Small intestine (tissue), 7 donors: Measurements from ENCODE around the gene DLK2. TPM values are rescaled to one million over a fixed set of nuclear protein-coding genes. Genes with fewer than 3 reads are reported as not detected.

Experiments used
- DNase-seq, 2 donors: peaks; one replicate each; pipeline versions ENCODE4 v3.0.0 to v3.0.0-alpha.2; 2013
- FAIRE-seq: peaks from 2 replicates; lab custom pipeline; 2012; peaks lifted over from hg19 to GRCh38; lab: Jason Lieb, UNC
- H3K27ac ChIP-seq, 3 donors: one replicate each; pipeline ENCODE4 v1.5.1; 2013; ENCODE audit warnings: low read length in 2 of 3, mild to moderate bottlenecking in 2 of 3, control low read depth in 1 of 3, inconsistent platforms in 1 of 3, low read depth in 1 of 3, moderate library complexity in 1 of 3
- H3K27me3 ChIP-seq, 3 donors: one replicate each; pipeline ENCODE4 v1.6.1; 2013; ENCODE audit warnings: low read length in 3 of 3, inconsistent platforms in 1 of 3; ENCODE audit not compliant: control insufficient read depth in 3 of 3, insufficient read depth in 3 of 3
- H3K36me3 ChIP-seq, 3 donors: one replicate each; pipeline ENCODE4 v1.6.1; 2013; ENCODE audit warnings: low read length in 3 of 3, inconsistent platforms in 1 of 3, low read depth in 1 of 3, mild to moderate bottlenecking in 1 of 3, moderate library complexity in 1 of 3; ENCODE audit not compliant: control insufficient read depth in 3 of 3, insufficient read depth in 2 of 3
- H3K4me1 ChIP-seq, 3 donors: one replicate each; pipeline ENCODE4 v1.6.1; 2013; ENCODE audit warnings: low read length in 2 of 3, inconsistent platforms in 1 of 3, low read depth in 1 of 3, mild to moderate bottlenecking in 1 of 3, moderate library complexity in 1 of 3; ENCODE audit not compliant: control insufficient read depth in 3 of 3, insufficient read depth in 2 of 3
- H3K4me3 ChIP-seq, 3 donors: one replicate each; pipeline ENCODE4 v1.5.1; 2013; ENCODE audit warnings: low read length in 3 of 3, control low read depth in 1 of 3, inconsistent platforms in 1 of 3, low read depth in 1 of 3, mild to moderate bottlenecking in 1 of 3, moderate library complexity in 1 of 3
- H3K9me3 ChIP-seq, 2 donors: one replicate each; pipeline ENCODE4 v1.6.1; 2013; ENCODE audit warnings: low read depth in 1 of 2, low read length in 1 of 2; ENCODE audit not compliant: control insufficient read depth in 2 of 2, insufficient read depth in 1 of 2
- WGBS, 3 donors: extraction: QIAGEN DNeasy Blood & Tissue Kit; methylation state at CpG; one replicate each; pipeline ENCODE4 v1.1.7; 2013; 5-methylcytosine and 5-hydroxymethylcytosine counted together
- polyA plus RNA-seq, 4 donors: library from polyadenylated mRNA; stranded (reverse) in 3 of 4; unstranded in 1 of 4; fragments of 200-250 nt in 3 of 4; fragments of 120-200 nt in 1 of 4; gene quantifications; one replicate each; pipeline versions ENCODE4 v1.2.1 to v1.2.3, GENCODE V29; 2013
- donor health status: healthy with polysubstance abuse.
- donor health status: control.
- donor health status: control.
- donor health status: Bipolar disorder and iron deficiency.
- donor health status: healthy.

The DLK2 gene
- polyA plus RNA-seq, 4 donors = 0.72 to 1.3 TPM; not detected in 2

GRCh38 chr6:43477235-43478007 is 22.1 kb upstream of the DLK2 start, which contains the start of gene TJAP1:
Gene TJAP1, plus strand, starts transcription at chr6:43477570. Its CDS starts 21,432 bp downstream, at chr6:43499002.
- WGBS, 3 donors = 1% methylated on average over 30 to 34 of the region's 34 CpGs

GRCh38 chr6:43476746-43477145 is 21.4 kb upstream of the DLK2 start:
- Histone ChIP-seq H3K9me3 (no peaks in the 10 kb centered on the region), H3K36me3 (peaks cover 0 to 3% (median 0%) of the 10 kb centered on the region in 3 donors), H3K27me3 (no peaks in the 10 kb centered on the region), H3K4me3 (peak overlapping the region in 1 of 3 donors; percentile 53), H3K4me1 (peaks cover 0 to 22% (median 8%) of the 10 kb centered on the region in 3 donors), H3K27ac (peak overlapping the region in 1 of 3 donors; percentile 15)
- peak in 1 of 2 donors; percentile 29 for DNase-seq
- 10 to 31% (median 17%) methylated on average over 2 of the region's 2 CpGs for whole genome bisulfite sequencing, 3 donors
- no peak for FAIRE-seq

More at GRCh38 chr6:43477235-43478007, 22.1 kb upstream of the DLK2 start, which contains the start of gene TJAP1:
- peaks cover 0 to 25% (median 10%) of the 10 kb centered on the region in 3 donors for H3K4me1 ChIP-seq
- H3K4me3 ChIP-seq = peak within 1 kb of the TSS; percentile 53 to 86 (median 83)
- peaks cover 0 to 3% (median 0%) of the 10 kb centered on the region in 3 donors for H3K36me3 ChIP-seq
- no peaks in the 10 kb centered on the region for H3K9me3 ChIP-seq
- H3K27ac ChIP-seq = peak within 1 kb of the TSS; percentile 14 to 82 (median 60)
- DNase-seq (peak; percentile 88 to 95), FAIRE-seq (no peak)
- no peaks in the 10 kb centered on the region for H3K27me3 ChIP-seq

- peaks cover 0 to 3% (median 0%) of the 10 kb centered on the region in 3 donors for H3K36me3 ChIP-seq
- WGBS, 3 donors = 82 to 94% (median 91%) methylated on average over 6 of the region's 6 CpGs
- no peak overlapping the region for H3K4me3 ChIP-seq
- no peak for FAIRE-seq
- DNase-seq = no peak
- H3K4me1 ChIP-seq = peaks cover 0 to 12% (median 6%) of the 10 kb centered on the region in 3 donors
- no peaks in the 10 kb centered on the region for H3K9me3 ChIP-seq
- no peak overlapping the region for H3K27ac ChIP-seq
- no peaks in the 10 kb centered on the region for H3K27me3 ChIP-seq
Measured at GRCh38 chr6:43475516-43475915, 20.2 kb upstream of the DLK2 start.

- H3K27me3 ChIP-seq = no peaks in the 10 kb centered on the region
- DNase-seq (no peak), FAIRE-seq (no peak)
- H3K9me3 ChIP-seq = no peaks in the 10 kb centered on the region
- 94 to 100% (median 97%) methylated on average over 4 of the region's 4 CpGs for WGBS, 3 donors
- H3K4me3 ChIP-seq = no peak overlapping the region
- H3K36me3 ChIP-seq = no peaks in the 10 kb centered on the region
- H3K4me1 ChIP-seq = no peaks in the 10 kb centered on the region
- no peak overlapping the region for H3K27ac ChIP-seq
Measured at GRCh38 chr6:43472515-43472914, 17.2 kb upstream of the DLK2 start.

GRCh38 chr6:43471399-43471798 is 16.1 kb upstream of the DLK2 start:
- Histone ChIP-seq H3K27me3 (no peaks in the 10 kb centered on the region), H3K9me3 (no peaks in the 10 kb centered on the region), H3K27ac (no peak overlapping the region), H3K4me1 (no peaks in the 10 kb centered on the region), H3K4me3 (no peak overlapping the region), H3K36me3 (no peaks in the 10 kb centered on the region)
- DNase-seq (no peak), FAIRE-seq (no peak)
- WGBS, 3 donors = 53 to 67% (median 62%) methylated on average over 1 of the region's 1 CpG

GRCh38 chr6:43469947-43470346 is 14.6 kb upstream of the DLK2 start:
- FAIRE-seq (no peak), DNase-seq (no peak)
- Histone ChIP-seq H3K4me1 (no peaks in the 10 kb centered on the region), H3K9me3 (no peaks in the 10 kb centered on the region), H3K4me3 (no peak overlapping the region), H3K27me3 (peaks cover 0 to 2% (median 0%) of the 10 kb centered on the region in 3 donors), H3K27ac (no peak overlapping the region), H3K36me3 (no peaks in the 10 kb centered on the region)
- 80 to 90% (median 88%) methylated on average over 7 of the region's 7 CpGs for WGBS, 3 donors

- Histone ChIP-seq H3K36me3 (no peaks in the 10 kb centered on the region), H3K27ac (no peak overlapping the region), H3K27me3 (peaks cover 0 to 2% (median 0%) of the 10 kb centered on the region in 3 donors), H3K9me3 (no peaks in the 10 kb centered on the region), H3K4me1 (no peaks in the 10 kb centered on the region), H3K4me3 (no peak overlapping the region)
- 77 to 80% (median 77%) methylated on average over 13 of the region's 13 CpGs for WGBS, 3 donors
- FAIRE-seq = no peak
- DNase-seq = no peak
Measured at GRCh38 chr6:43468748-43469681, 13.7 kb upstream of the DLK2 start.

- FAIRE-seq (no peak), DNase-seq (no peak)
- Histone ChIP-seq H3K4me3 (no peak overlapping the region), H3K36me3 (no peaks in the 10 kb centered on the region), H3K9me3 (no peaks in the 10 kb centered on the region), H3K4me1 (no peaks in the 10 kb centered on the region), H3K27me3 (peaks cover 0 to 4% (median 2%) of the 10 kb centered on the region in 3 donors), H3K27ac (no peak overlapping the region)
- WGBS, 3 donors = 72 to 79% (median 78%) methylated on average over 4 of the region's 4 CpGs
Measured at GRCh38 chr6:43468240-43468639, 12.9 kb upstream of the DLK2 start.
